Stomach (tissue), 9 donors: ENCODE data around the gene MSANTD4. TPM values are rescaled to one million over a fixed set of nuclear protein-coding genes. Genes with fewer than 3 reads are reported as not detected.
"Not testable (repeated sequence)": the region's sequence is repeated elsewhere in the genome, so short reads cannot be mapped to it uniquely, and the experiment has no call there.

Experiments
- DNase-seq, 2 donors: peaks; one replicate each; pipeline versions ENCODE4 v3.0.0 to v3.0.0-alpha.2; 2013 to 2019
- H3K27ac ChIP-seq, 5 donors: fragments of 200-600 bp in 4 of 5; sonication (generic) in 4 of 5; one replicate each; pipeline ENCODE4 v1.5.1; 2013 to 2019; ENCODE audit warnings: mild to moderate bottlenecking in 1 of 5, moderate library complexity in 1 of 5
- H3K27me3 ChIP-seq, 3 donors: fragments of 200-600 bp; sonication (generic); one replicate each; pipeline ENCODE4 v1.5.1; 2017 to 2019; ENCODE audit warnings: mixed run types in 1 of 3
- H3K36me3 ChIP-seq, 4 donors: fragments of 200-600 bp; sonication (generic); 1 replicate in 3 of 4; 2 replicates in 1 of 4; pipeline ENCODE4 v1.5.1; 2016 to 2019
- H3K4me1 ChIP-seq, 4 donors: fragments of 200-600 bp; sonication (generic); one replicate each; pipeline ENCODE4 v1.5.1; 2016 to 2019
- H3K4me3 ChIP-seq, 4 donors: fragments of 200-600 bp; sonication (generic) in 3 of 4; one replicate each; pipeline ENCODE4 v1.5.1; 2016 to 2019; ENCODE audit warnings: mild to moderate bottlenecking in 1 of 4
- H3K9me3 ChIP-seq, 4 donors: fragments of 200-600 bp; sonication (generic); one replicate each; pipeline ENCODE4 v1.5.1; 2016 to 2019
- CTCF ChIP-seq, 7 experiments: fragments of 450-650 bp in 4 of 7; fragments of 200-600 bp in 3 of 7; sonication (generic) in 3 of 7; IDR thresholded peaks; one replicate each; pipeline ENCODE4 v1.5.1; 2016 to 2019; ENCODE audit warnings: antibody characterized with exemption in 7 of 7, control low read depth in 2 of 7, mild to moderate bottlenecking in 1 of 7
- EP300 ChIP-seq: sonication (generic); formaldehyde crosslinking; IDR thresholded peaks from one replicate; pipeline ENCODE4 v1.6.1; 2017; ENCODE audit warnings: antibody characterized with exemption
- POLR2A ChIP-seq, 4 donors: fragments of 450-650 bp; IDR thresholded peaks; one replicate each; pipeline ENCODE4 v1.6.1; 2016; ENCODE audit warnings: antibody characterized with exemption in 4 of 4, control low read depth in 2 of 4, mild to moderate bottlenecking in 1 of 4, moderate library complexity in 1 of 4
- POLR2AphosphoS5 ChIP-seq, 3 donors: sonication (generic); formaldehyde crosslinking; IDR thresholded peaks; one replicate each; pipeline ENCODE4 v1.6.1; 2016; ENCODE audit warnings: antibody characterized with exemption in 3 of 3
- WGBS, 5 donors: extraction: QIAGEN DNeasy Blood & Tissue Kit in 3 of 5; methylation state at CpG; one replicate each; pipeline versions ENCODE4 v1.1.5 to v1.1.7; 2013 to 2018; 5-methylcytosine and 5-hydroxymethylcytosine counted together
- intact Hi-C: fragments of 100-400 bp; cut with DNase I; formaldehyde crosslinking; loops from one replicate; pipeline ENCODE4 v1.15.1; 2023; ENCODE audit warnings: low total_unique reads
- polyA plus RNA-seq, 3 donors: library from polyadenylated mRNA; stranded (reverse); fragments of 200-250 nt; gene quantifications; one replicate each; pipeline ENCODE4 v1.2.3, GENCODE V29; 2013
- total RNA-seq, 5 donors: library from RNA; depleted of rRNA; stranded (reverse); fragments of >200 nt; gene quantifications; one replicate each; pipeline versions ENCODE4 v1.1.0 to v1.2.3, GENCODE V29; 2014 to 2016
- donor health status: healthy with polysubstance abuse.
- donor health status: Bipolar disorder and iron deficiency.
- donor health status: healthy.

The MSANTD4 gene
- total and polyA plus RNA-seq, 8 donors: 0.87 to 41.4 (median 5.9) TPM

- Histone ChIP-seq H3K27ac (no peak overlapping the region), H3K4me1 (peaks cover 0 to 36% (median 17%) of the 10 kb centered on the region in 4 donors), H3K36me3 (peaks cover 14 to 34% (median 32%) of the 10 kb centered on the region in 4 donors), H3K9me3 (no peaks in the 10 kb centered on the region), H3K4me3 (no peak overlapping the region), H3K27me3 (no peaks in the 10 kb centered on the region)
- 57 to 76% (median 65%) methylated on average over 3 of the region's 3 CpGs for WGBS, 5 donors
- intact Hi-C loops: no loop called here
- peak in 1 of 2 donors; percentile 29 for DNase-seq
- TF ChIP-seq EP300: no peak
- TF ChIP-seq CTCF (IDR thresholded peaks at IDR 0.05): no peak
- no peak for TF ChIP-seq POLR2A (IDR thresholded peaks at IDR 0.05)
- TF ChIP-seq POLR2AphosphoS5 (IDR thresholded peaks at IDR 0.05): no peak
Observed at GRCh38 chr11:106012744-106013143, 9.3 kb downstream of the MSANTD4 start.

GRCh38 chr11:106011481-106011880, 10.6 kb downstream of the MSANTD4 start:
- DNase-seq: no peak
- intact Hi-C loops: no loop called here
- peaks cover 0 to 29% (median 12%) of the 10 kb centered on the region in 4 donors for H3K4me1 ChIP-seq
- H3K36me3 ChIP-seq: peaks cover 14 to 47% (median 45%) of the 10 kb centered on the region in 4 donors
- no peak overlapping the region for H3K27ac ChIP-seq
- H3K4me3 ChIP-seq: no peak overlapping the region
- TF ChIP-seq POLR2A (IDR thresholded peaks at IDR 0.05): no peak
- no peak for TF ChIP-seq POLR2AphosphoS5 (IDR thresholded peaks at IDR 0.05)
- no peak for TF ChIP-seq CTCF (IDR thresholded peaks at IDR 0.05)
- H3K27me3 ChIP-seq: no peaks in the 10 kb centered on the region
- peaks cover 0 to 8% (median under 1%) of the 10 kb centered on the region in 4 donors for H3K9me3 ChIP-seq
- 69 to 81% (median 70%) methylated on average over 2 of the region's 2 CpGs for WGBS, 5 donors

GRCh38 chr11:106003094-106003493, 18.9 kb downstream of the MSANTD4 start:
- intact Hi-C loops, H3K27me3 ChIP-seq, DNase-seq, H3K27ac ChIP-seq, H3K4me3 ChIP-seq, H3K4me1 ChIP-seq: not testable (repeated sequence)
- peaks cover 3 to 35% (median 35%) of the 10 kb centered on the region in 4 donors for H3K36me3 ChIP-seq
- peaks cover 0 to 27% (median 12%) of the 10 kb centered on the region in 4 donors for H3K9me3 ChIP-seq
- 94 to 99% (median 95%) methylated on average over 4 of the region's 4 CpGs for WGBS, 5 donors

- DNase-seq: no peak
- peaks cover 3 to 23% (median 23%) of the 10 kb centered on the region in 4 donors for H3K36me3 ChIP-seq
- 88 to 98% (median 95%) methylated on average over 4 of the region's 4 CpGs for WGBS, 5 donors
- H3K27ac ChIP-seq: no peak overlapping the region
- no peak for TF ChIP-seq POLR2AphosphoS5 (IDR thresholded peaks at IDR 0.05)
- no peak for TF ChIP-seq POLR2A (IDR thresholded peaks at IDR 0.05)
- TF ChIP-seq EP300: no peak
- no peak for TF ChIP-seq CTCF (IDR thresholded peaks at IDR 0.05)
- no peaks in the 10 kb centered on the region for H3K4me1 ChIP-seq
- peaks cover 0 to 20% (median 11%) of the 10 kb centered on the region in 4 donors for H3K9me3 ChIP-seq
- H3K4me3 ChIP-seq: no peak overlapping the region
- H3K27me3 ChIP-seq: no peaks in the 10 kb centered on the region
- intact Hi-C loops: no loop called here
Observed at GRCh38 chr11:106001304-106002012, 20.6 kb downstream of the MSANTD4 start.

GRCh38 chr11:105991888-105992287, 30.2 kb downstream of the MSANTD4 start:
- Histone ChIP-seq H3K36me3 (peaks cover 9 to 32% (median 22%) of the 10 kb centered on the region in 4 donors), H3K4me3 (no peak overlapping the region), H3K9me3 (peaks cover 0 to 12% (median 5%) of the 10 kb centered on the region in 4 donors), H3K27ac (no peak overlapping the region), H3K4me1 (no peaks in the 10 kb centered on the region), H3K27me3 (no peaks in the 10 kb centered on the region)
- WGBS, 5 donors: 86 to 98% (median 97%) methylated on average over 4 of the region's 4 CpGs
- intact Hi-C loops: no loop called here
- TF ChIP-seq EP300 (no peak), POLR2A (IDR thresholded peaks at IDR 0.05) (no peak), POLR2AphosphoS5 (IDR thresholded peaks at IDR 0.05) (no peak), CTCF (IDR thresholded peaks at IDR 0.05) (no peak)
- no peak for DNase-seq
